Ascending aorta (tissue), 2 donors: ENCODE results near the gene GOT1. TPM values are rescaled to one million over a fixed set of nuclear protein-coding genes. Genes with fewer than 3 reads are reported as not detected.

Source experiments
- DNase-seq, 2 donors: peaks; one replicate each; pipeline ENCODE4 v3.0.0-alpha.2; 2019; ENCODE audit warnings: low spot score in 2 of 2
- H3K27ac ChIP-seq, 2 donors: fragments of 200-600 bp; sonication (generic); one replicate each; pipeline ENCODE4 v1.5.1; 2016 to 2017; ENCODE audit warnings: mild to moderate bottlenecking in 1 of 2
- H3K27me3 ChIP-seq: fragments of 200-600 bp; sonication (generic); one replicate; pipeline ENCODE4 v1.5.1; 2017
- H3K36me3 ChIP-seq, 2 donors: fragments of 200-600 bp; sonication (generic); one replicate each; pipeline ENCODE4 v1.5.1; 2016
- H3K4me1 ChIP-seq, 2 donors: fragments of 200-600 bp; sonication (generic); one replicate each; pipeline ENCODE4 v1.5.1; 2016 to 2017; ENCODE audit warnings: mild to moderate bottlenecking in 1 of 2
- H3K4me3 ChIP-seq, 2 donors: fragments of 200-600 bp; sonication (generic); one replicate each; pipeline ENCODE4 v1.5.1; 2016 to 2017; ENCODE audit warnings: mild to moderate bottlenecking in 1 of 2
- H3K9me3 ChIP-seq, 2 donors: fragments of 200-600 bp; sonication (generic); one replicate each; pipeline ENCODE4 v1.5.1; 2016
- intact Hi-C: fragments of 100-400 bp; cut with DNase I; formaldehyde crosslinking; loops from one replicate; pipeline ENCODE4 v1.15.1; 2023
- total RNA-seq: library from RNA; depleted of rRNA; stranded (reverse); fragments of >200 nt; gene quantifications from one replicate; pipeline ENCODE4 v1.1.0, GENCODE V29; 2016
- TF ChIP-seq, protein P1 (sequence below), 3 experiments: fragments of 200-600 bp in 2 of 3; fragments of 450-650 bp in 1 of 3; sonication (generic) in 2 of 3; IDR thresholded peaks; one replicate each; pipeline ENCODE4 v1.5.1; 2016 to 2019; ENCODE audit warnings: antibody characterized with exemption in 3 of 3, mild to moderate bottlenecking in 1 of 3, moderate library complexity in 1 of 3

The GOT1 gene
- total RNA-seq, 1 donor from 2014 or later, result 4.4 TPM

DNA sequence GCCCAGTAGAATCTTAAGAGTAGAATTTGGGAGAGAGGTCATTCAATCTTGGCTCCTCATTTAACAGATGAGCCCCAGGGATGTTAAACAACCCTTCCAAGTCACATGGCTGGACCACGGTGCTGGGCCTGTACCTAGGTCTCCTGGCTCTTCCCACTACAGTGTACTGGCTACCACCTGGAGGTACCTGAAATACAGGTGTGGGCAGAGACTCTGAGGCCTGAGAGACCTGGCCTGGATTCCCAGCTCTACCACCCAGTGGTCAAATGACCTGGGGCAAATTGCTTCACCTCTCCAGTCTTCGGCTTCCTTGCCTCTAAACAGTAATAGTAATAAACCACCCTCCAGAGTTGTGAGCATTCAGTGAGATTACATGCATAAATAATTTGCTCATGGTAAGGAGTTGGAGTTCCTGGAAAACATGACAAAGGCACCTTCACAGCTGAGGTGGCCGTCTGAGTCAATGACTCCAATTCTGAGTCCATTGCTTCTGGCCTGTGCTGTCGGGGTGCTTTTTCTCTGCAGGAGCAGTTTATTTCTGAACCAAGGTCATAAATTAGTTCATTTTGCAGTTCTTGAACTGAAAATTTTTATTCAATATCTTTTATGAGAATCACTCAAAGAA, 2.7 kb downstream of the GOT1 start:
- Histone ChIP-seq H3K4me1 (peaks cover 7 to 10% of the 10 kb centered on the region in 2 donors), H3K36me3 (peaks cover 4 to 7% of the 10 kb centered on the region in 2 donors), H3K9me3 (no peaks in the 10 kb centered on the region), H3K27ac (no peak overlapping the region), H3K4me3 (no peak overlapping the region), H3K27me3 (no peaks in the 10 kb centered on the region)
- TF ChIP-seq, protein P1, sequence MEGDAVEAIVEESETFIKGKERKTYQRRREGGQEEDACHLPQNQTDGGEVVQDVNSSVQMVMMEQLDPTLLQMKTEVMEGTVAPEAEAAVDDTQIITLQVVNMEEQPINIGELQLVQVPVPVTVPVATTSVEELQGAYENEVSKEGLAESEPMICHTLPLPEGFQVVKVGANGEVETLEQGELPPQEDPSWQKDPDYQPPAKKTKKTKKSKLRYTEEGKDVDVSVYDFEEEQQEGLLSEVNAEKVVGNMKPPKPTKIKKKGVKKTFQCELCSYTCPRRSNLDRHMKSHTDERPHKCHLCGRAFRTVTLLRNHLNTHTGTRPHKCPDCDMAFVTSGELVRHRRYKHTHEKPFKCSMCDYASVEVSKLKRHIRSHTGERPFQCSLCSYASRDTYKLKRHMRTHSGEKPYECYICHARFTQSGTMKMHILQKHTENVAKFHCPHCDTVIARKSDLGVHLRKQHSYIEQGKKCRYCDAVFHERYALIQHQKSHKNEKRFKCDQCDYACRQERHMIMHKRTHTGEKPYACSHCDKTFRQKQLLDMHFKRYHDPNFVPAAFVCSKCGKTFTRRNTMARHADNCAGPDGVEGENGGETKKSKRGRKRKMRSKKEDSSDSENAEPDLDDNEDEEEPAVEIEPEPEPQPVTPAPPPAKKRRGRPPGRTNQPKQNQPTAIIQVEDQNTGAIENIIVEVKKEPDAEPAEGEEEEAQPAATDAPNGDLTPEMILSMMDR (IDR thresholded peaks at IDR 0.05), result no peak
- no peak for DNase-seq
- intact Hi-C loops, result no loop called here

DNA sequence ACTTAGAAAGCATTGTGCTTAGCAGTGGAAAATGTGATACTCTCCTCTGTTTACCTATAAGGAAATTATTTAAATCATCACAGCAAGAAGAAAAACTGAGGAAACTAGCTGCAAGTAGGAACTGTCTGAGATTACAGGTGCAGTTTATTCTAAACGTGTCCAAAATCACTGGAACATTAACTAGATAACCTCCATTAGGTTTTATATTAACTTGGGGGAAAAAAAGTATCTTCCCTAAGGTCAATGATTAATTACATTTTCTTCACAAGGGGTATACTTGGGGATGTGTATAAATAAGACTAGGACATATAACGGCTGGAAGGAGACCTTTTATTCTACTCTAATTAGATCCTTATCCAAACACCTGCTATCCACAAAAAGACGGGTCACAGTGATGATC, 3.7 kb downstream of the GOT1 start:
- DNase-seq, result no peak
- Histone ChIP-seq H3K4me3 (no peak overlapping the region), H3K4me1 (peaks cover 4 to 8% of the 10 kb centered on the region in 2 donors), H3K27me3 (no peaks in the 10 kb centered on the region), H3K27ac (no peak overlapping the region), H3K36me3 (peaks cover 4 to 7% of the 10 kb centered on the region in 2 donors), H3K9me3 (no peaks in the 10 kb centered on the region)
- TF ChIP-seq, protein P1 (IDR thresholded peaks at IDR 0.05), result no peak
- intact Hi-C loops, result no loop called here

DNA sequence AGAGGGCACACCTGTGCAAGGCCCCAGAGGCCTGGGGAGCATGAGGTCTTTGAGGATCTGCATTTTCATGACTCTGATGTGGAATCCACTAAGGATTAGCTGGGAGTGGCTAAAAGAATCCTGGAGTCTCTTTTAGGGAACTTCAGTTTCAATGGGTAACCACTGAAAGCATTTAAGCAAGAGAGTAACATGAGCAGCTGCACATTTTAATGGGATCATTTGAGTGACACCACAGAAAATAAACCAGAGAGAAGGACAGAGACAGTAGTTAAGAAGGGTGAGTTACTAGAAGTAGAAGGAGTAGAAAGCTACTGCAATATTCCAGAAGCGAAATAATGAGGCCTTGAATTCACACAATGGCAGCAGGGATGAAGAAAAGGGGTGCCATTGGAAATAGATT, 5.2 kb downstream of the GOT1 start:
- no peak for DNase-seq
- no peaks in the 10 kb centered on the region for H3K9me3 ChIP-seq
- TF ChIP-seq, protein P1 (IDR thresholded peaks at IDR 0.05), result no peak
- peaks cover 0 to 5% of the 10 kb centered on the region in 2 donors for H3K4me1 ChIP-seq
- no peak overlapping the region for H3K27ac ChIP-seq
- no peak overlapping the region for H3K4me3 ChIP-seq
- intact Hi-C loops, result no loop called here
- H3K27me3 ChIP-seq, result no peaks in the 10 kb centered on the region
- peaks cover 11 to 14% of the 10 kb centered on the region in 2 donors for H3K36me3 ChIP-seq

DNA sequence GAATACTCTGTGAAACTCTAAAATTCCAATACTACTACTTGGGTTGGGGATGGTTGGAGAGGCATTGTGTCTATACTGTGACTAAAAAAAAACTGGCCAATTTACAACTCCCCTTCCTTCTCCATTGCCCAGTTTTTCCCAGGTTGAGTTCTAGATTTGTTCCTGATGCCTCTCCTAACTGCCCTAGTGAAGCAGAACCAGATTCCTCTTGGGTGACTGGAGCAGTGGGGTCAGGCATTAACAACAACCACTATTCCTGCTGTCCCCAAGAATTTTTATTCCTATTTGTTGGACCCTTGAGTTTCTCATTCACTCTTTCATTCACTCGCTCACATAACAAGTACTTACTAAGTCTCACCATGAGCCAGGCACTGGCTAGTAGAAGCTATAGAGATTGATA, 5.8 kb downstream of the GOT1 start:
- H3K27me3 ChIP-seq, result no peaks in the 10 kb centered on the region
- peaks cover 16 to 20% of the 10 kb centered on the region in 2 donors for H3K36me3 ChIP-seq
- no peaks in the 10 kb centered on the region for H3K9me3 ChIP-seq
- no peak overlapping the region for H3K4me3 ChIP-seq
- TF ChIP-seq, protein P1 (IDR thresholded peaks at IDR 0.05), result no peak
- no peak overlapping the region for H3K27ac ChIP-seq
- no peak for DNase-seq
- intact Hi-C loops, result no loop called here
- peaks cover 0 to 1% of the 10 kb centered on the region in 2 donors for H3K4me1 ChIP-seq

DNA sequence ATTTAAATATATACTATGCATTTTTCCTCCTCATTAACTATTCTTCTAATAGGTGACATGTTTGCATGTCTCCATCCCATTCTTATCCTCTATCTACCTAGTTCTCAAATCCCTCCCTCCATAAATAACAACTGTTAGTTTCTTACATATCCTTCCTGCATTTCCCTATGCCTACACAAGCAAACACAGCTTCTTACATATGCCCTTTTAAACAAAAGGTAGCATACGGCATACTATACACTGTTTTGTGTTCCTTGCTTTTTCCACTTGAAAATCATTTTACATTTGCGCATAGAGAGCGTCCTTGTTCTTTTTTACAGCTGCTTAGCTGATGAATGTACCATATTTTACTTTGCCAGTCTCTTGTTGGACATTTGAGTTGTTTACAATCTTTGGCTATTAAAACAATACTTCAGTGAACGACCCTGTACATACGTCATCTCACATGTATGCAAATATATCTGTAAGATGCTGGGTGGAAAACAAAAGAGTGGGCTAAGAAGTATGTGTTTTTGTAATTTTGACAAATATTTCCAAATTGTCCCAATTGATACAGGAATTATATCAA, 7.8 kb downstream of the GOT1 start:
- TF ChIP-seq, protein P1 (IDR thresholded peaks at IDR 0.05), result no peak
- no peak overlapping the region for H3K27ac ChIP-seq
- intact Hi-C loops, result no loop called here
- no peaks in the 10 kb centered on the region for H3K4me1 ChIP-seq
- H3K4me3 ChIP-seq, result no peak overlapping the region
- peaks cover 20 to 36% of the 10 kb centered on the region in 2 donors for H3K36me3 ChIP-seq
- no peaks in the 10 kb centered on the region for H3K27me3 ChIP-seq
- no peak for DNase-seq
- no peaks in the 10 kb centered on the region for H3K9me3 ChIP-seq
